Neural cell (in vitro differentiated cells): ENCODE data around the gene A4GALT. TPM values are rescaled to one million over a fixed set of nuclear protein-coding genes. Genes with fewer than 3 reads are reported as not detected.

ENCODE experiments used
- H2AFZ ChIP-seq: fragments of 200-600, 300-800 bp; sonication (generic), shearing (Covaris generic); 2 replicates; pipeline ENCODE4 v1.6.0; 2014; ENCODE audit warnings: low read depth, mild to moderate bottlenecking, antibody characterized with exemption, low read length, moderate library complexity
- H3F3A ChIP-seq: fragments of 200-600 bp; shearing (Covaris generic); 2 replicates; pipeline ENCODE4 v1.6.1; 2016; ENCODE audit warnings: mild to moderate bottlenecking, moderate library complexity, mixed read lengths, antibody characterized with exemption, low read length; ENCODE audit not compliant: insufficient read depth, poor library complexity, severe bottlenecking
- H3K27ac ChIP-seq: fragments of 200-600, 300-800 bp; sonication (generic), shearing (Covaris generic); 2 replicates; pipeline ENCODE4 v1.5.1; 2014; ENCODE audit warnings: mild to moderate bottlenecking, low read length, moderate library complexity
- H3K27me3 ChIP-seq: fragments of 300-800, 200-600 bp; sonication (generic), shearing (Covaris generic); 2 replicates; pipeline ENCODE4 v1.6.0; 2014; ENCODE audit warnings: mild to moderate bottlenecking, low read depth, low read length, moderate library complexity; ENCODE audit not compliant: insufficient read depth
- H3K36me3 ChIP-seq: fragments of 300-800, 200-600 bp; sonication (generic), shearing (Covaris generic); 2 replicates; pipeline ENCODE4 v1.5.1; 2014; ENCODE audit warnings: mild to moderate bottlenecking, antibody characterized with exemption, low read length, moderate library complexity; ENCODE audit not compliant: insufficient read depth
- H3K4me2 ChIP-seq: fragments of 300-800, 200-600 bp; sonication (generic), shearing (Covaris generic); 2 replicates; pipeline ENCODE4 v1.6.0; 2014; ENCODE audit warnings: mild to moderate bottlenecking, low read length
- H3K4me3 ChIP-seq: fragments of 300-800, 200-600 bp; sonication (generic), shearing (Covaris generic); 2 replicates; pipeline ENCODE4 v1.5.1; 2014; ENCODE audit warnings: mild to moderate bottlenecking, low read length, moderate library complexity
- H3K79me2 ChIP-seq: fragments of 200-600 bp; shearing (Covaris generic); replicated peaks from 2 replicates; pipeline ENCODE4 v1.6.0; 2014; ENCODE audit warnings: mild to moderate bottlenecking, low read length, moderate library complexity; ENCODE audit not compliant: insufficient read depth
- H3K9ac ChIP-seq: fragments of 300-800, 200-600 bp; sonication (generic), shearing (Covaris generic); 2 replicates; pipeline ENCODE4 v1.6.1; 2016; ENCODE audit warnings: mild to moderate bottlenecking, low read length, mixed read lengths
- H3K9me2 ChIP-seq: fragments of 200-600 bp; shearing (Covaris generic); 2 replicates; pipeline ENCODE4 v1.6.1; 2016; ENCODE audit warnings: mild to moderate bottlenecking, low read length, mixed read lengths; ENCODE audit not compliant: insufficient read depth
- H3K9me3 ChIP-seq: fragments of 200-600, 300-800 bp; sonication (generic), shearing (Covaris generic); 2 replicates; pipeline ENCODE4 v1.6.1; 2016; ENCODE audit warnings: mild to moderate bottlenecking, mixed run types, low read length, moderate library complexity, mixed read lengths
- H4K20me1 ChIP-seq: fragments of 200-600 bp; shearing (Covaris generic); 2 replicates; pipeline ENCODE4 v1.6.1; 2016; ENCODE audit warnings: mild to moderate bottlenecking, mixed run types; ENCODE audit not compliant: insufficient read depth
- CTCF ChIP-seq: fragments of 450-650 bp; IDR thresholded peaks from 2 replicates; pipeline ENCODE4 v1.5.1; 2014; ENCODE audit warnings: antibody characterized with exemption, mild to moderate bottlenecking, moderate library complexity; ENCODE audit not compliant: poor library complexity, severe bottlenecking
- EP300 ChIP-seq: fragments of 450-650 bp; conservative IDR thresholded peaks from 2 replicates; pipeline ENCODE4 v1.6.1; 2014; ENCODE audit warnings: antibody characterized with exemption, mild to moderate bottlenecking, moderate library complexity; ENCODE audit not compliant: poor library complexity, severe bottlenecking
- EZH2 ChIP-seq: fragments of 200-600, 300-800 bp; shearing (Covaris generic), sonication (generic); IDR thresholded peaks from 2 replicates; pipeline ENCODE4 v1.6.1; 2014; ENCODE audit warnings: antibody characterized with exemption, low read length, borderline replicate concordance, mild to moderate bottlenecking; ENCODE audit not compliant: insufficient read depth, poor library complexity, severe bottlenecking
- MXI1 ChIP-seq: fragments of 450-650 bp; conservative IDR thresholded peaks from 2 replicates; pipeline ENCODE4 v1.6.1; 2014; ENCODE audit warnings: antibody characterized with exemption, mild to moderate bottlenecking; ENCODE audit not compliant: poor library complexity, severe bottlenecking
- POLR2AphosphoS5 ChIP-seq: IDR thresholded peaks from 2 replicates; pipeline ENCODE4 v1.6.1; 2012
- RAD21 ChIP-seq: fragments of 450-650 bp; conservative IDR thresholded peaks from 2 replicates; pipeline ENCODE4 v1.6.1; 2014; ENCODE audit warnings: antibody characterized with exemption, mild to moderate bottlenecking, moderate library complexity
- REST ChIP-seq: IDR thresholded peaks from 2 replicates; pipeline ENCODE4 v1.6.1; 2012; ENCODE audit warnings: borderline replicate concordance
- SMC3 ChIP-seq: fragments of 450-650 bp; conservative IDR thresholded peaks from 2 replicates; pipeline ENCODE4 v1.6.1; 2014; ENCODE audit warnings: antibody characterized with exemption, mild to moderate bottlenecking, moderate library complexity; ENCODE audit not compliant: poor library complexity
- TAF1 ChIP-seq: IDR thresholded peaks from 2 replicates; pipeline ENCODE4 v1.6.1; 2012; ENCODE audit warnings: low read depth
- polyA plus RNA-seq: library from polyadenylated mRNA; depleted of rRNA; stranded (reverse); fragments of >200 nt; gene quantifications from 2 replicates; pipeline ENCODE4 v1.2.3, GENCODE V29; 2014

The A4GALT gene
- polyA plus RNA-seq, 1 donor from 2014 or later: not detected

GRCh38 chr22:42699281-42699975 lies 21.2 kb downstream of the A4GALT start:
- Histone ChIP-seq H3K36me3 (no peaks in the 10 kb centered on the region), H3K9me3 (no peaks in the 10 kb centered on the region), H3K9me2 (no peaks in the 10 kb centered on the region), H3K79me2 (no peaks in the 10 kb centered on the region), H3K27me3 (no peaks in the 10 kb centered on the region), H3K4me2 (no peak overlapping the region), H4K20me1 (no peaks in the 10 kb centered on the region), H3K27ac (no peak overlapping the region), H3K9ac (no peak overlapping the region), H3F3A (no peaks in the 10 kb centered on the region), H3K4me3 (no peak overlapping the region), H2AFZ (no peak overlapping the region)
- TF ChIP-seq EZH2: no peak
- TF ChIP-seq REST: no peak
- no peak for TF ChIP-seq RAD21
- TF ChIP-seq SMC3: no peak
- no peak for TF ChIP-seq CTCF
- TF ChIP-seq MXI1: no peak
- no peak for TF ChIP-seq TAF1
- no peak for TF ChIP-seq POLR2AphosphoS5
- TF ChIP-seq EP300: no peak

GRCh38 chr22:42697542-42698013 lies 23.1 kb downstream of the A4GALT start:
- H3K9ac ChIP-seq: no peak overlapping the region
- H2AFZ ChIP-seq: no peak overlapping the region
- no peak overlapping the region for H3K4me2 ChIP-seq
- H3K4me3 ChIP-seq: no peak overlapping the region
- no peaks in the 10 kb centered on the region for H4K20me1 ChIP-seq
- H3K36me3 ChIP-seq: no peaks in the 10 kb centered on the region
- no peaks in the 10 kb centered on the region for H3K9me3 ChIP-seq
- H3F3A ChIP-seq: no peaks in the 10 kb centered on the region
- TF ChIP-seq EP300 (no peak), RAD21 (no peak)
- H3K79me2 ChIP-seq: no peaks in the 10 kb centered on the region
- no peaks in the 10 kb centered on the region for H3K9me2 ChIP-seq
- no peaks in the 10 kb centered on the region for H3K27me3 ChIP-seq
- no peak overlapping the region for H3K27ac ChIP-seq
